SK-N-SH (cell line): ENCODE results near the gene UBA5. TPM values are rescaled to one million over a fixed set of nuclear protein-coding genes. Genes with fewer than 3 reads are reported as not detected.

ENCODE experiments used
- CTCF ChIA-PET: fragments of 300-600, 350-600 bp; formaldehyde crosslinking; extraction: SDS; loops from one replicate; lab custom pipeline; 2021; lab: Yijun Ruan, JAX
- POLR2A ChIA-PET: fragments of 350-600 bp; sonication (Branson Sonifier 250); formaldehyde crosslinking; extraction: SDS; loops from one replicate; lab custom pipeline; 2020; ENCODE audit warnings: antibody characterized with exemption, inconsistent platforms; lab: Yijun Ruan, JAX
- DNase-seq: peaks from one replicate; pipeline ENCODE4 v3.0.0; 2012
- H2AFZ ChIP-seq: fragments of 200-600 bp; sonication (generic); 2 replicates; pipeline ENCODE4 v1.8.1; 2016; ENCODE audit warnings: antibody characterized with exemption, mild to moderate bottlenecking, low read depth
- H3F3A ChIP-seq: fragments of 200-600 bp; sonication (generic); replicated peaks from 2 replicates; pipeline ENCODE3; 2016; ENCODE audit warnings: antibody characterized with exemption, mild to moderate bottlenecking; ENCODE audit not compliant: insufficient read depth
- H3K27ac ChIP-seq, 2 experiments: fragments of 200-500 bp in 1 of 2; fragments of 200-600 bp in 1 of 2; sonication (Bioruptor generic) in 1 of 2; sonication (generic), shearing (Covaris generic) in 1 of 2; 2 replicates each; pipeline versions ENCODE4 v1.5.1 to v1.6.1; 2014 to 2016; ENCODE audit warnings: low read depth in 2 of 2, inconsistent platforms in 1 of 2, low read length in 1 of 2, mild to moderate bottlenecking in 1 of 2, mixed read lengths in 1 of 2
- H3K27me3 ChIP-seq: fragments of 200-600 bp; sonication (generic), shearing (Covaris generic); 2 replicates; pipeline ENCODE4 v1.6.1; 2016; ENCODE audit warnings: mixed run types; ENCODE audit not compliant: insufficient read depth
- H3K36me3 ChIP-seq, 2 experiments: fragments of 200-500 bp in 1 of 2; fragments of 200-600 bp in 1 of 2; sonication (Bioruptor generic) in 1 of 2; sonication (generic) in 1 of 2; replicated peaks in 1 of 2; 2 replicates each; pipeline versions ENCODE3 to v1.5.1; 2014 to 2016; ENCODE audit warnings: low read length in 1 of 2, mild to moderate bottlenecking in 1 of 2; ENCODE audit not compliant: insufficient read depth in 2 of 2, control insufficient read depth in 1 of 2
- H3K4me1 ChIP-seq, 2 experiments: fragments of 200-500 bp in 1 of 2; fragments of 200-600 bp in 1 of 2; sonication (Bioruptor generic) in 1 of 2; sonication (generic), shearing (Covaris generic) in 1 of 2; 2 replicates each; pipeline versions ENCODE4 v1.5.1 to v1.6.1; 2014 to 2016; ENCODE audit warnings: low read depth in 1 of 2, low read length in 1 of 2, mixed run types in 1 of 2; ENCODE audit not compliant: insufficient read depth in 2 of 2, control insufficient read depth in 1 of 2
- H3K4me2 ChIP-seq: fragments of 200-600 bp; sonication (generic), shearing (Covaris generic); 2 replicates; pipeline ENCODE4 v1.6.1; 2017; ENCODE audit warnings: mixed run types
- H3K4me3 ChIP-seq, 2 experiments: fragments of 200-500 bp in 1 of 2; fragments of 200-600 bp in 1 of 2; sonication (Bioruptor generic) in 1 of 2; sonication (generic), shearing (Covaris generic) in 1 of 2; 2 replicates each; pipeline versions ENCODE4 v1.5.1 to v1.8.1; 2014 to 2016; ENCODE audit warnings: low read depth in 2 of 2, inconsistent platforms in 1 of 2, low read length in 1 of 2, mild to moderate bottlenecking in 1 of 2, mixed read lengths in 1 of 2, moderate library complexity in 1 of 2
- H3K79me2 ChIP-seq: fragments of 200-600 bp; sonication (generic); 2 replicates; pipeline ENCODE4 v1.8.1; 2017; ENCODE audit warnings: mild to moderate bottlenecking; ENCODE audit not compliant: insufficient read depth
- H3K9ac ChIP-seq: fragments of 200-600 bp; sonication (generic); 2 replicates; pipeline ENCODE4 v1.6.1; 2017; ENCODE audit warnings: mixed run types
- H3K9me2 ChIP-seq: fragments of 200-600 bp; sonication (generic); 2 replicates; pipeline ENCODE4 v1.6.1; 2017; ENCODE audit warnings: mixed run types
- H3K9me3 ChIP-seq: fragments of 200-600 bp; sonication (generic); 2 replicates; pipeline ENCODE4 v1.6.1; 2017; ENCODE audit warnings: mixed run types, mild to moderate bottlenecking, moderate library complexity
- H4K20me1 ChIP-seq: fragments of 200-600 bp; sonication (generic); 2 replicates; pipeline ENCODE4 v1.6.1; 2017; ENCODE audit warnings: mild to moderate bottlenecking, mixed run types; ENCODE audit not compliant: insufficient read depth
- CHD2 ChIP-seq: fragments of 150-350 bp; IDR thresholded peaks from 2 replicates; pipeline ENCODE4 v1.6.1; 2018; ENCODE audit warnings: low read length; ENCODE audit not compliant: partially characterized antibody
- EZH2phosphoT487 ChIP-seq: fragments of 200-600 bp; sonication (generic); IDR thresholded peaks from 2 replicates; pipeline ENCODE4 v1.6.1; 2017; ENCODE audit warnings: low read depth, mixed run types, mild to moderate bottlenecking, antibody characterized with exemption, moderate library complexity, borderline replicate concordance
- FOXJ3 ChIP-seq: sonication (generic); formaldehyde crosslinking; IDR thresholded peaks from 2 replicates; pipeline ENCODE4 v1.5.1; 2020; ENCODE audit warnings: mild to moderate bottlenecking, missing genetic modification reagents
- GABPA ChIP-seq: IDR thresholded peaks from 2 replicates; pipeline ENCODE4 v1.4.0; 2012; ENCODE audit warnings: low read depth, mild to moderate bottlenecking
- GATA2 ChIP-seq: sonication (generic); formaldehyde crosslinking; IDR thresholded peaks from 2 replicates; pipeline ENCODE4 v1.5.0; 2020; ENCODE audit warnings: mild to moderate bottlenecking, missing genetic modification reagents
- MEF2A ChIP-seq: IDR thresholded peaks from 2 replicates; pipeline ENCODE4 v1.4.0; 2012; ENCODE audit warnings: low read depth, borderline replicate concordance
- MXI1 ChIP-seq: IDR thresholded peaks from 2 replicates; pipeline ENCODE4 v1.6.1; 2012; ENCODE audit warnings: mild to moderate bottlenecking, low read depth, low read length, improper control_type of control experiment
- RCOR1 ChIP-seq: fragments of 150-350 bp; IDR thresholded peaks from 2 replicates; pipeline ENCODE4 v1.6.1; 2017; ENCODE audit warnings: antibody characterized with exemption, low read length
- RFX5 ChIP-seq: IDR thresholded peaks from 2 replicates; pipeline ENCODE4 v1.6.1; 2012; ENCODE audit warnings: mild to moderate bottlenecking, improper control_type of control experiment, low read length
- RXRA ChIP-seq: IDR thresholded peaks from 2 replicates; pipeline ENCODE4 v1.4.0; 2012; ENCODE audit warnings: low read depth, mild to moderate bottlenecking, borderline replicate concordance
- SIN3A ChIP-seq: IDR thresholded peaks from 2 replicates; pipeline ENCODE4 v1.6.1; 2012; ENCODE audit warnings: low read depth, mild to moderate bottlenecking, low read length, moderate library complexity, borderline replicate concordance
- TAF1 ChIP-seq: IDR thresholded peaks from 2 replicates; pipeline ENCODE4 v1.6.1; 2012; ENCODE audit warnings: low read depth, mild to moderate bottlenecking, low read length, moderate library complexity, borderline replicate concordance
- YY1 ChIP-seq: IDR thresholded peaks from 2 replicates; pipeline ENCODE4 v1.4.0; 2012; ENCODE audit warnings: low read depth, mild to moderate bottlenecking
- WGBS: methylation state at CpG from one replicate; pipeline ENCODE4 v1.1.6; 2017; ENCODE audit warnings: low lambda C conversion rate; 5-methylcytosine and 5-hydroxymethylcytosine counted together
- polyA plus RNA-seq, 3 experiments: library from polyadenylated mRNA; depleted of rRNA; stranded (reverse); fragments of >200 nt; gene quantifications; 2 replicates each; pipeline ENCODE4 v1.2.3, GENCODE V29; 2012

UBA5 gene
- polyA plus RNA-seq, 1 of the 3 experiments (the other 2 are of a cell fraction) = 38.3 TPM

DNA sequence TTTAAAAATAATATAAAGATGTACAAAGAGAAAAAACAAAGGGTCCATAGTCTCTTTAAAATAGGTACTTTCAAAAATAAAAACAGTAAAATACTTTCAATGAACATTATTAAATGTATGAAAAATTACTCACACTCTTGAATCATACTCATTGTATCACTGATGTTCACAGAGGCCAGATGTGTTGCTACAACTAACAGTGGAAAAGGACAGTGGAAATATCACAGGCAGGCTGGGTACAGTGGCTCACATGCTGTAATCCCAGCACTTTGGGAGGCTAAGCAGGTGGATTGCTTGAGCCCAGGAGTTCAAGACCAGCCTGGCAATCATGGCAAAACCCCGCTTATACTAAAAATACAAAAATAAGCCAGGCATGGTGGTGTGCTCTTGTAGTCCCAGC is 35.3 kb downstream of the UBA5 start (continued):
- TF ChIP-seq RFX5 = no peak
- TF ChIP-seq MXI1 = no peak
- TF ChIP-seq TAF1 = no peak
- TF ChIP-seq EZH2phosphoT487 = no peak
- TF ChIP-seq SIN3A = no peak
- TF ChIP-seq RCOR1 = no peak

DNA sequence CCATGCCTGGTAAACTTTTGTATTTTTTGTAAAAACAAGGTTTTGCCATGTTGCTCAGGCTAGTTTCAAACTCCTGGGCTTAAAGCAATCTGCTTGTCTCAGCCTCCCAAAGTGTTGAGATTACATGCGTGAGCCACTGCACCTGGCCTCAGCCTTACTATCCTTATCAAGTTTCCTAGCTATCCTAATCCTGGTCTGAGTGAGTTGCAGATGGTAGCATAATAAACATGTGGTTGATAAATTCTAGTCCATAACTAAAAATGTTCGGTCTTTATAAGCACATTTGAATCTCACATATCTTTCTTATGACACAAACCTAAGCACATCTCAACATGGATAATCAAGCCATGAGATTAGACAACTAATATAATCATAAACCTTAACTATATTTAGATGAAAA is 43.6 kb downstream of the UBA5 start:
- ChIA-PET POLR2A (no interaction called here), CTCF (no interaction called here)
- TF ChIP-seq MEF2A = no peak
- no peak for TF ChIP-seq CHD2
- no peak for TF ChIP-seq YY1
- TF ChIP-seq GATA2 = no peak
- no peaks in the 10 kb centered on the region for H3K9me2 ChIP-seq
- H3F3A ChIP-seq = peaks cover 3% of the 10 kb centered on the region
- no peak overlapping the region for H3K9ac ChIP-seq
- DNase-seq = no peak
- no peak overlapping the region for H2AFZ ChIP-seq
- no peaks in the 10 kb centered on the region for H4K20me1 ChIP-seq
- no peaks in the 10 kb centered on the region for H3K27me3 ChIP-seq
- H3K27ac ChIP-seq = no peak overlapping the region
- no peaks in the 10 kb centered on the region for H3K4me1 ChIP-seq
- no peak overlapping the region for H3K4me3 ChIP-seq
- no peaks in the 10 kb centered on the region for H3K9me3 ChIP-seq
- H3K36me3 ChIP-seq = peaks cover 74 to 85% of the 10 kb centered on the region in 2 experiments
- 96% methylated on average over 2 of the region's 2 CpGs for WGBS
- H3K4me2 ChIP-seq = no peak overlapping the region
- no peaks in the 10 kb centered on the region; the same call in 1 of the 2 replicates for H3K79me2 ChIP-seq

DNA sequence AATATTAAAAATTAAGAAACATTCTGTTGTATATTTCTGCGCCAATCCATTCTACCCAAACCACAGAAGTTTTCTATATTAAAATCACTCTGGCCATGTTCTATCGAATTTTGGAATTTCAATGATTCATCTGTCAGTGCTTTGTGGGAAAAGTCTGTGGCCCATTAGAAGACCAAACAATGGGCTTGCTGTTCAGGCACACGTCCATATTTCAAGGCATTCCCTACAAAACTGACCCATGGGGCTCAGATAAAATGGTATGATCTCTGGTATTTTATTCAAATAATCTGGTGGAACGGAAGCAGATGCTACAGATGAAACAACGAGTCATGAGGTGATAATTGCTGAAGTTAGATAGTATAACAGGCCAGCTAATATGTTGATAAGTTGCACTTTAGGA is 49.6 kb downstream of the UBA5 start:
- H3K9me3 ChIP-seq = no peaks in the 10 kb centered on the region
- H3K27ac ChIP-seq = no peak overlapping the region
- ChIA-PET CTCF (no interaction called here), POLR2A (no interaction called here)
- peaks cover 5% of the 10 kb centered on the region for H3K79me2 ChIP-seq
- H3K9me2 ChIP-seq = no peaks in the 10 kb centered on the region
- H3K9ac ChIP-seq = no peak overlapping the region
- H3K4me3 ChIP-seq = no peak overlapping the region
- H3K4me1 ChIP-seq = no peaks in the 10 kb centered on the region
- H3K36me3 ChIP-seq = peaks cover 74 to 84% of the 10 kb centered on the region in 2 experiments
- H3F3A ChIP-seq = peaks cover 4% of the 10 kb centered on the region
- DNase-seq = no peak
- no peak overlapping the region for H2AFZ ChIP-seq
- WGBS = 80% methylated on average over 5 of the region's 5 CpGs
- H3K27me3 ChIP-seq = no peaks in the 10 kb centered on the region
- no peaks in the 10 kb centered on the region for H4K20me1 ChIP-seq
- H3K4me2 ChIP-seq = no peak overlapping the region
- no peak for TF ChIP-seq RXRA
- TF ChIP-seq, all 33 proteins: peak for 0

DNA sequence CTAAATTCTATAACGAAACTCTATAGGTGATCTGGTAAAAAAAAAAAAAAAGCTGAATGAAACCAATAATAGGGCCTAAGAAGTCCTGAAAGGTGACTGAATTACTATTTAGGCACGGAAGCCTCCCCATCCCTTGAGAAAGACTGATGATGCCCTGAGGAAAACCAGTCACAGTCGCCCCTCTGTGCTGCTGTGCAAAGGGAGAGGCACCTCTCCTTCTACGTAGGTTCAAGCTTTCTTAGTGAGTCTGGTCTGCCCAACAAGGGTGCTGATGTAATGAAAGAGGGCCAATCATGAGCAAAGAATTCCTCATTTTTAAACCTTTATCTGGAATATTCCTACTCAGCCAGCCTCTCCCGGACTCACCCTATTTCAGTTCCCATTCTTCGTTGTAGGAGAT is 50.2 kb downstream of the UBA5 start:
- CTCF ChIA-PET = no interaction called here
- H3K4me2 ChIP-seq = no peak overlapping the region
- peaks cover 75 to 84% of the 10 kb centered on the region in 2 experiments for H3K36me3 ChIP-seq
- no peak overlapping the region for H2AFZ ChIP-seq
- no peaks in the 10 kb centered on the region for H3K9me2 ChIP-seq
- no peaks in the 10 kb centered on the region for H3K27me3 ChIP-seq
- H3K27ac ChIP-seq = no peak overlapping the region
- peaks cover 4% of the 10 kb centered on the region for H3F3A ChIP-seq
- no peak overlapping the region for H3K4me3 ChIP-seq
- DNase-seq = no peak
- POLR2A ChIA-PET = no interaction called here
- no peak overlapping the region for H3K9ac ChIP-seq
- TF ChIP-seq FOXJ3 (CRISPR knock-in tag) (no peak), GABPA (no peak)
- H3K4me1 ChIP-seq = no peaks in the 10 kb centered on the region
- WGBS = 95% methylated on average over 6 of the region's 6 CpGs
- peaks cover 9% of the 10 kb centered on the region for H3K79me2 ChIP-seq
- no peaks in the 10 kb centered on the region for H3K9me3 ChIP-seq
- H4K20me1 ChIP-seq = no peaks in the 10 kb centered on the region
